GM18498 (cell line): ENCODE results near the gene BMX.

Experiments used
- ATAC-seq: cut with Tn5 transposase; IDR thresholded peaks from one replicate; pipeline ENCODE4 v1.9.1; 2021; ENCODE audit warnings: mild to moderate bottlenecking, moderate library complexity; ENCODE audit not compliant: unreplicated experiment

The BMX gene

DNA sequence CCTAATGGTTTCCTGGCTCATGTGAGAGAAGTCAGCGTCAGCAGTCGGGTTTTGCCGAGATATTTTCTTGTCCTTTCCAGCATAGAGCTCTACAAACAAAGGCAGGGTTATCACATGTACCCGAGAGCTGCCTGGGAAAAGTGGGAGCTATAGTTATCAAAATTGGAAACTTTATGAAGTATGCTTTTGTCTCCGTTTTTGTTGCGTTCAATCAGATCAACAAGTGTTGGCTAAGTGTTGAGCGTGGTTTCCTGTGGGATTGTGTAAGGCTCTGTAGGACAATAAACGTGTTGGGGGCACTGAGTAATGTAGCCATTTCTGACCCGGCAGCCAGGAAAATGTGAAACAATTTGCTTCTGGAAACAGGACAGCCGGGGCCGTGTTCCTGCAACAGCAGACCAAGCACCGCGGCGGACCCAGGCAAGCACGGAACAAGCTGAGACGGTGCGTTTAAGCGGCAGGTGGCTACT, at the start of gene BMX:
TSS of gene BMX (plus strand) at position 311 of the 470 bp plus-strand sequence. CDS start 7,547 bp downstream, outside the sequence.
- no peak for ATAC-seq

DNA sequence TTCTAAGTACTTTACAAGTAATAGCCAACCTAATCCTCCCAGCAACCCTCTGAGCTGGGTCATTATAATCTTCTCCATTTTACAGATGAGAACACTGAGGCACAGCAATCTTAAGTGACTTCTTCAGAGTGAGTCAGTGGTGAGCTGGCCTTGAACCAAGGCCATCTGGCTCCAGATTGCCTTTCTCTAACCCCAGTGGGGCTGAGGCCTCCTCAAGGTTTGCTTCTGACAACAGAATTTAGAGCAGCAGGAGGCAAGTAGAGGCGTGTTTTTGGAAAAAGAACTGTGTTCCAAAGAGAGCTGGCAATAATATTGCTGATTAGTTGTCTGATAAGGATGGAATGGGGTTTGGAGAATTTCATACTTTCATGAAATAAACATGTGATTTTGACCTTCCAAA, 48.7 kb upstream of the BMX start:
- ATAC-seq, result no peak

DNA sequence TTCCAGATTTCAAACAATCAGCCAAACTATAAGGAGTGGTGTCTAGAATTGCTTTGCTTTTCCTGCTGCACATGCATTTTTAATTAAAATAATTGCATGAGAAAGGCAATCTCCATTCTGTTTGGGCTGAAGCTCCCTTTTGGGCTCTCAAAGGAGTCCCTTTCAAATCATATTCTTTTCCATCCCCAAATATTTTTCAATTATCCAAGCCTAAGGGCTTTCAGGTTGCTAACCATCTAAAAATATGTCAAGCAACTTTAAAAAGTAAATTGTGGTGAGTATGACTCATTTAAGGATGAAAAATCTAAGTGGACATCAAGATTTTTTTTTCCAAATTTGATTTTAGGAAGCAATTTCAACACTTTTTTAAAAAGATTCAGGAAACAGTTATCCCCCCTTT, 35.9 kb upstream of the BMX start:
- ATAC-seq, result no peak

DNA sequence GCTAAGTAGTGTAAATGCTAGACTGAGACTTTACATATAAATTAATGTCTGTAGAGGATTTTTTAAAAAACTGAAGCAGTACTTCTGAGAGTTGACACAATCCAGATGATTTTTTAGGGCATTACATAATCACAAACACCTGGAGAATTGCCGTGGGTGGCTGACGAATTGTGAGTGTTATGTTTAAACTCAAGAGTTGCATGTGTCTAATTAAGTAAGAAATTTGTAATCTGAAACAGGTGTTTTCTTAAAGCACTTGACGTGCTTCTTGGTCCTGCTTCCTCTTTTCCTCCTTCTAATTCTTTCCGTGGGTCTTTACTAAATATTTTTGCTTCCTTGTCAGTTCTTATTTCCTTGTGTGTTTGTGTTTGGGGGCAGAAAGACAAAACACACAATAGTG, 35.3 kb upstream of the BMX start:
- peak; percentile 56 for ATAC-seq

DNA sequence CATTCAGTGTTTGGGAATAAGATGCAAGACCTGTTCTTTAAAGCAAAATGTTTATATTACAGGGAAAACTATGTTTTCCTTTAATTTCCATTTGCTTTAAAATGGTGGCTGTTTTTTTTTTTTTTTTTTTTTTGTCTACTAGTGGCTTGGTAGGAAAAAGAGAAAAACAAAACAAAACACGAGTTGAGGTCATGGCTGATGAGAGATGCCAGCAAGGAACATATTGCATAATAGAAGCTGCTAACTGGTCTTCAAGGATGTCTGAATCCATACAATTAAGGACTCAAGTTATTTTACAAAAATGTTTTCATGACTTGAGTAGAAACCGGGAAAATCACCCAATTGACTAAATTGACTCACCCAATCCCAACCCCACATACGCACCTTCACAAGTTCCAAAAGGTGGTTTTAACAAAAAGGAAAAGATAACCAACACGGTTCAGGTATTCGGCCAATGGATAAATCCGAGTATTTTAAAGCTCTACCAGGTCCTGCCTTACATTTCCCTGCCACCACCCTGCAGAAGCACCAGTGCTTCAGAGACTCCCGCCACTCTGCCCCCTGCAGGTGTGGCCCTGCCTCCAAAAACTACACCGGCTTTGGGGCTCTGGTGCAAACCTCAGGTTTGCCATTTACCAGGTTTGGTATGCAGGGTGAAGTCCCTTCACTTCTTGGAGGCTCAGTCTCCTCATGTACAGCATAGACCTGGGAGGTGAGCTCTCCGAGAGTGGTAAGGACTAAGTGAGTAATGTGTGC, 34.5 kb upstream of the BMX start:
- no peak for ATAC-seq

DNA sequence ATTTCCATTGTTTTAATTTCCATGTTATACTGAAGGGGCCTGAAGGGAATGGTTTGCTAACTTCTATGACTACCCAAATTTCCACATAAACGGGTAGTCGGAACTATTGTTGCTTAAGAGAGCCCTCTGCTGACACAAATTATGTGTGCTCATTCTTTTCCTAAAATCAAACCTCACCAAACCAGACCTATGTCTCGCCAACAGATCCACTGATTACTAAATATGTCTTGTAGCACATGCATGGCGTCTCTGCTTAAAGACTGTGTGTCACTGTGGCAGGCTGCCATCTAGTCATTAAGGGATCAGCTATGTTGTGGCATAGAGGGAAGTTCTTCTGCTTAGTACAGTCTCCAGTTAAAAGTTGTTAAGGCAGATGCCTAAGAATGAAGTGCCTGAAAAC, 32.6 kb upstream of the BMX start:
- ATAC-seq, result no peak

DNA sequence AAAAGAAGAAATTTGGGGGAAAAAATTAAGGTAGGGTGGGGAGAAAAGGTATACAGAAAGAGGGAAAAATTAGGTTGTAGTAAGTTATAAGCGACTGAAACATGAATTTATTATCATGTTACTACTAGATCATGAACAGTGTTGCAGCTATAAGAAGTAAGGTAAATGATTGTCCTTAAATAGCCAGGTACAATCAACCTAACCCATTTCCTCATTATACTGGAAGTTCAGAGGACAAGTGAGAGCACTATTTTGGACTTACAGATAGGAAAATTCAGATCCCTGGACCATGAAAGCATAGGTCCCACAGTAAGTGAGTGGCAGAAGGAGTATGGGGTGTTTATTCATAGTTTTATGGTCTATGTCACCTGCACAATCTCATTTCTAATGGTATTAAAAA, 31.0 kb upstream of the BMX start:
- ATAC-seq, result no peak

DNA sequence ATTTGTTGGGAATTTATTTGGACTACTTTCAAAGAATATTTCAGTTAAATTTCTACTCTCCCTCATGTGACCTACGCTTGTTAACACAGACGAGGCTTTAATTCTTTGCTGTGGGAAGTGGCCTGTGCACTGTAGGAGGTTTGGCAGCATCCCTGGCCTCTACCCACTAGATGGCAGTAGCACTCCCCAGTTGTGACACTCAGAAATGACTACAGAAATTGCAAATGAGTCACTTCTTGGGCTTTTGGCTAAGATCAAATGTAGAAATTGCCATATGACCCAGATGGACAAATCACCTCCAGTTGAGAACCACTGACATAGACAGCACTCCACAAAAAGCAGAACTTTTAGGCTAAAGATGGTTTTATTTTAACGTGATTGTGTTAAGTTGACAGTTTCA, 29.6 kb upstream of the BMX start:
- peak; percentile 84 for ATAC-seq

DNA sequence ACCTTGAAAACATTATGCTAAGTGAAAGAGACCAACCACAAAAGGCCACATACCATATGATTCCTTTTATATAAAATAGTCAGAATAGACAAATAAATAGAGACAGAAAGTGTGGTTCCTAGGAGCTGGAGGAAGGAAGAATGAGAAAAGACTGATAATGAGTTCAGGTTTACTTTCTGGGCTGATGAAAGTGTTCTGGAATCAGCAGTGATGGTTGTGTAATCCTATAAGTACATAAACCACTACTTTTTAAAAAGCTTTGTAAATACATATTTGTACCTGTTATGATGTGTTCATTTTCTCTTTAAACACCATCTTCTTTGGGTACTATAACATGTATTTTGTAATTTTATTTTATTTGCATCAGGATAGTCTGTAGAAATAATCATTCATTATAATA, 28.1 kb upstream of the BMX start:
- ATAC-seq, result no peak

DNA sequence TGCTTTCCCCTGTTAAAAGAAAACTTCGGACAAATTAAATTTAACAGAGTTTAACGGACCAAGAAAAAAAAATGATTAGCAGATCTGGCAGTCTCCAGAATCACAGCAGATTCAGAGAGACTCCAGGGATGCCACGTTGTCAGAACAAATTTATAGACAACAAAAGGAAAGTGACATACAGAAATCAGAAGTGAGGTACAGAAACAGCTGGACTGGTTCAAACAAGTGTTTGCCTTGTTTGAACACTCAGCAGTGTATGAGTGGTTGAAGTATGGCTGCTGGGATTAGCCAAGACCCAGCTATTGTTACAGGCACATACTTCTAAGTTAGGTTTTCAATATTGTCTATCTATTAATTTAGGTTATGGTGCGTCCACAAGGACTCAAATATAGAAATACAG, 26.6 kb upstream of the BMX start:
- ATAC-seq, result no peak

DNA sequence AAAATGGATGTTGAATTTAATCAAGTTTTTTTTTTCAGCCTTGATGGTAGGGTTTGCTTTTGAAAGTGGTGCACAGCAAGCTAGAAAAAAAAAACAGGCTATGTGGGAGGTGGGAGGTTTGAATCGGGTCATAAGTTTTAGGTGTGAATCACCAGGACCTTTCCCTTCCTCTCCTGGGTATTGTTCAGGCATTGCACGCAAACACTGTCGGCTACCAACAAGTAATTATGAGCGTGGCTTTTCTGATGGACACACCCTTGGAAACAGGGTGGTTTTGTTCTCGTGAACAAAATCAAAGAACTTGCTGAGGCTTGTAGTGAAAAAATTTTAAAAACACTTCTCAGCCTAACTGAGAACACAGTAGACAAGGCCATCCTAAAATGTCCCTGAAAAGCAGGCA, 25.6 kb upstream of the BMX start:
- ATAC-seq, result no peak

DNA sequence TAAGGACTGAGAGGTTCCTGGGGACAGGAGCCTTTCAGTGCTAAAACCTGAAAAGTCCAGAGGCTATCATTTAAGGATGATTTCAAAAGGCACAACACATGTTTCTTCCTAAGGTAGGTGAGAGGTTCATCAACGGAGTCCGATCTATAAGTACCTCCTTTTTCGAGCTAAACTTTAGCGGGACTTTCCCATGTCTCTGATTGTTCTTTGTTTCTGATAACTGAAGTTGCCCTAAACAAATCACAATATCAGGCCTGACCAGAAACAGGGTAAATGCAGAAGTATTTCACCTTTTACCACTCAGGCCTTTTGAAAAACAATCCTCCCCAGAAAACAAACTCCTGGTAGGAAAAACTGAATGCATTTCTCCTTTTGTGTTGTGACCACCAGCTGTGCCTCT, 25.1 kb upstream of the BMX start:
- ATAC-seq, result no peak

DNA sequence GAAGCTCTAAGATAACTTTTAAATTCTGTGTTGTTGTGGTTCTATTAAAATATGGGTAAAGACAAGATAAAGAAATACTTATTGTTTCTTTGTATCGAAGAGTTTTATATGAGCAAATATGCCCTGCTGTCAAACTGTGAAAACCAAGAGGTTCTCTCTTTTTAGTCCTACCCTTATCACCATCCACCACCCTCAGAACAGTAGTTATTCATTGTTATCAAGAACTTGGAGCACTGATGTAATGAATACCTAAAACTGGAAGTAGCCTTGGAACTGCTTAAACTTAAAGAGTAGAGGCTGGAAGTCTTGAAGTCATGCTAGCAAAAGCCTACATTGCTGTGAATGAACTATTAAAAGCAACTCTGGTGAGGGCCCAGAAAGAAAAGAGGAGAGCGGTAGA, 16.7 kb upstream of the BMX start:
- no peak for ATAC-seq

DNA sequence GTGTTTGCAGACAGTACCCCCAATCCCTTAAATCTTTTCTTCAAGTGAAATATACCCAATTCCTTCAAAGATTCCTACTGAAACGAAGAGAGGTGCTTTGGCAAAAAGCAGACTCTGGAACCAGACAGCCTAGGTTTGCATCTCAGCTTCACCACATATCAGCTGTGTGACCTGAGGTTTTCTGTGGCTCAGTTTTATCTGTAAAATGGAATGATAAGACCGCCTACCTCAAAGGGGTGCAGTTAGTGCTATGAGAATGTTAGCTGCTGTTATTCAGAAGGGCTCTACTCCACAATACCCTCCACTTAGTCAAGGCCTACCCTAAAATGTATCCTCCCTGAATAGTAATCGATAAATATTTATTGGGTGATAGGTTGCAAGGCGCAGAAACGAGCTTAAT, 8.1 kb upstream of the BMX start:
- peak; percentile 2 for ATAC-seq

DNA sequence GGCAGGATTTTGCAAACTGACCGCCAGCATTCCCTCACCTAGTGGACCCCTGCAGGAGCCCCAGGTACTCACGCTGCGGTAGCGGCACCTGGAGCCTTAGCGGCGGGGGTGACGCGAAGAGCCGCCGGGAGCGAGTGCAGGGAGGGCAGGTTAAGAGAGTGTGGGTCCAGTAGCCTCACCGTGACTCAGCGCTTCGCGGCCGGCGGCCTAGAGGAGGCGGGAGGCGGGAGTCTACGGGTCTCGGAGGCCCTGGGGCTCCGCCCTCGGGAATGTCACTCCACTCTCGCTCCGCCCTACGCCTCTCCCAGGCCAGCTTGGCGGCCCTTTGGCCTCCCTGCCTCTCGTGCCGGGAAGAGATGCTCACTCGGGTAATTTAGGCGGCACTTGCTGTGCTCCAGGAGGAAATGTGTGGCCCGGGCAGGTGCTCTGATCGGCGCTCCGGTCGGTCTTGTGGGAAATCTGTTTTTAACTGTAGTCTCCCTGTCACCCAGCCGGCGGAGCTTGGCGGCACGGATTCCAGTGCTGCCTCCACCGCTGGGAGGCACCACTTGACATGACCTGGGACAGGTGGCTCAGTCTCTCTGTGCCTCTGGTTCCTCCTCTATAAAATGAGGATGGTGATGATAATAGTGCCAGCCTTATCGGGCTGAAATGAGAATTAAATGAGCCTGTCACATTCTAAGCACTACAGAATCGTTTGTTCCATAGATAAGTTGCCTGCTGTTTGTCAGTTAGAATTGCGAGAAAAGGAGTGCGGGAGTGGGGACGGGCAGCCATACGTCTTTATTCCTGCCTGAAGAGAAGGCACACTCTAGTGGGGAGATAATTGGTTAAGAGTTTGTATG, 7.3 kb upstream of the BMX start, which contains the start of gene PIR:
TSS of gene PIR (minus strand) at position 216 of the 845 bp plus-strand sequence. CDS start 2,076 bp downstream, outside the sequence.
- ATAC-seq, result peak; percentile 99

DNA sequence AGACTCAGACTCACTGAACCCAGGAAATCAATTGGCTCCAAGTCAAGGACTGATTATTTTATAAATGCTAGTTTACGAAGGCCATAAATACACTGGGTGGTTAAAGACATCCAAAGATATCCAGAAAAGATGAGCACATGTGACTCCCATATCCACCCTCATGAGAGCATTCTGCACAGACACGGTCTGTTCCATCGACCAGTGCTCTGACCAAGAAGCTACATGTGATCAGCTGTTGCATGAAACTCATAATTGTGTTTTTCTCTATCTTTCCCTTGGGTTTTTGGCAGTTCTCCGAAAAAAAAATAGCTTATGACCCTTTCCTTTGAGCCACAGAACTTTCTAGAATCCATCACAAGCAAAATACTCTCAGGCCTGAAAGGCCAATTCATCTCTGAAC, 4.8 kb upstream of the BMX start:
- no peak for ATAC-seq

DNA sequence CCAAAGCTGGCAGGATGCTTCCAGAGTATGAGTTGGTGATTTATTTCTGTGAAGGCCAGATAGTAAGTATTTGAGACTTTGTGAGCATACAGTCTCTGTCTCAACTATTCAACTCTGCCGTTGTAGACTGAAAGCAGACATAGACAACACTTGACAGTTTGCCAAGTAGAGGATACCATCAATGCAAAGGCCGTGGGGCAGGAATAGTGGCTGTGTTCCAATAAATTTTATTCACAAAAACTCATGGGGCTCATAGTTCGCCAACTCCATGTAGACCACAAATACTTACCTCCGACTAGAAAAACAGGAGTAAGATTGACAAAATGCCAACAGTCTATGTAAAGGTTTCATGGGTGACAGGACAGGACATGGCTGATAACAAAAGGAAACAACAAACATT, 3.8 kb upstream of the BMX start:
- ATAC-seq, result no peak

DNA sequence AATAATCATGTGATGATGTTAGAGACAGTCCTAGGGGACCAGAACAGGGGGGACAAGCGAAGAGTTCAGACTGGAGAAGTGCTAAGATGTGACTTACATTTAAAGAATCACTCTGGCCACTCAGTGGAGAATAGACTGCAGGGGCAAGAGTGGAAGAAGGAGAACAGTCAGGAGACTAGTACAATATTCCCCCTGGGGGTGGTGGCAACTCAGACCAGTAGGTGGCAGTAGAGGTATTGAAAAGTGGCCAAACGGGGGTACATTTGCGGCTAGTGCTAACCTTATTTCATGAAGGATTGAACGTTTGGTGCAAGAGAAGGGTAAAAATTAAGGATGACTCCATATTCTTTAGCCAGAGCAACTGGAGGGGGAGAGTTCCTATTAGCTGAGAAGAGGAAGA, 2.7 kb upstream of the BMX start:
- no peak for ATAC-seq

DNA sequence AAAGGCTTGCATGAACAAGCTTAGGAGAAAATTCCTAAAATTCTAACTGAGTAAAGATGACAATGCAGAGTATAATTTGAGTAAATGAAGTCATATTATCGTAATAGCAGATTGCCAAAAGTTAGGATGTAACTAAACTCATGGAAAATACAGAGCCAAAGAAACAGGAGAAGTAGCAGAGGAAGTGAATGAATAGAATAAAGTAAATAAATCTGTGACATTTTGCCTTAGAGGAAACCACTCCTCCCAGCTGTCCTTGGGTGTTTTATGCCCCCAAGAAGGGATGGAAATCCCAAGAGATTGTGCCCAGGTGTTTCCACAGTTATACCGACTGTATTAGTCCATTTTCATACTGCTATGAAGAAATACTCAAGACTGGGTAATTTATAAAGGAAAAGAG, 1.9 kb upstream of the BMX start:
- no peak for ATAC-seq

DNA sequence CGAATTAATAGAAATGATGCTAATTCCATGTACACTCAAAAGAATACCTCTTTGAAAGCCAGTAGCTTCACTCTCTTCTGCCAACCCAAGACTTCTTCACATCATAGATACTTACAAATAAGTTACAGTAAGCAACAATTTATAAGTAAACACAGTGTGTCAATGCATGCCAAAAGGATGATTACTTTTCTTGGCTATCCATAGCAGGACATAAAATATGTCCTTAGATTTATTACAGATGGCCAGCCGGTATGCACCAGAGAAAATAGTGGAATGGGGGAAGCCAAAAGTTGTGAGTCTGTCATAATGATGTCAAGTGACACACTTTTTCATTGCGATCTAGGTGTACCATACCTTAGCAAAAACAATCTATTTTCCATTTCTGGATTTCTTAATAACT, 631 bp upstream of the BMX start:
- ATAC-seq, result no peak

DNA sequence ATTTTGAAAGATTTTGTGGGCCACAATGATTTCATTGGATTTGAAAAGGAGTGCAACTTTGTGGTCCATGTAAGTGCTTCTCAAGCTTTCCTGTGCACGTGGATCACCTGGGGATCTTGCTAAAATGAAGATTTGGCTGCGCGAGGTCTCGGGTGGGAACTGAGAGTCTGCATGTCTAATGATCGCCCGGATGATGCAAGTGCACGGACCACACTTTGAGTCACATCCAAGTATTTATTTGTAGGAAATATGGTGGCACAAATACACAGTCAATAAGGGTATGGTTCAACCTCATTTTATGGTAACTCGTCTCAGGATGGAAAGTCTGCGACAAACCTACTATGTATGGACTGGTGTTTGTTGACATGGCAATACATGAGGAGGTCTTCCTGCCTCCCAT, 899 bp downstream of the BMX start:
- ATAC-seq, result no peak

DNA sequence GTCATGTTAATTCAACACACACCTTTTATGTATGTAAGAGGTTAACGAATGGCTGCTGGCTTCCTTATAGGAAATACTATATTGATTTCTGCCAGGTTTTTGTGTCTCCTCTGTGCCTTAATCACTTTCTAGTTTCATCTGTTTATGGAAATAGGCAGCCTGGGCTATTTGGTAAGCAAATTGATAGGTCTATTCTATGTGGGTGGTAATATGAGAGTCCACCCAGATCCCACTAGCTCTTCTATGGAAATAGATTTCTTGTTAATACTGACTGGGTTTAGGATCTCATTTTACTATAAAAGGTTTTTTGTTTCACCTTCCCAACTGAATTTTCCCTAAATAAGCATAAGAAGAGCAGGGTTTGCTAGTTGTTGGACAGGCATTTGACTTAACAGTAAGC, 4.1 kb downstream of the BMX start:
- no peak for ATAC-seq
